Measurements from ENCODE around the gene POU2AF3. TPM values are rescaled to one million over a fixed set of nuclear protein-coding genes. Genes with fewer than 3 reads are reported as not detected.

The POU2AF3 gene
- total and polyA plus RNA-seq, 12 donors, result 0.28 to 4.8 (median 1.8) TPM; not detected in 1

DNA sequence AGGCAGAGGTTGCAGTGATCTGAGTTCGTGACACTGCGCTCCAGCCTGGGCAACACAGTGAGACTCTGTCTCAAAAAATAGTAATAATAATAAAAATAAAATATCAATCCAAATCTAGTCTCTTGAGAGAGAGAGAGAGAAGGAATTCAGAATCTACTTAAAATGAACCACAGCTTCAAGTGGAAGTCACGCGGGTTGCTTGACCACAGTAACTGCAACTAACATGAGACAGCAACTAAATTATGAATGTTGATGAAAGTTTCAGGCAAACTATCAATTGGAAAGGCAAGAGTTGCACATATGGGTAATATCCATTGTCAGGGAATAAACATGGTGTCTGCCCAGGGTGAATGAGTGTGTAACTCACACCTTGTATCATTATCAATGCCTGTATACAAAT is 40.3 kb upstream of the POU2AF3 start:
- Histone ChIP-seq H3K4me3 (no peak overlapping the region), H3K27ac (no peak overlapping the region), H3K27me3 (peaks cover 13% of the 10 kb centered on the region), H3K4me1 (replicated peaks in 1 of 2) (no peaks in the 10 kb centered on the region), H3K36me3 (replicated peaks in 1 of 2) (no peaks in the 10 kb centered on the region), H3K9me3 (replicated peaks in 1 of 3) (no peaks in the 10 kb centered on the region)
- TF ChIP-seq CTCF (IDR thresholded peaks at IDR 0.05) (no peak), POLR2A (IDR thresholded peaks at IDR 0.05) (no peak)
- intact Hi-C loops (cut with DNase I), result no loop called here
- 83 to 91% (median 86%) methylated on average over 4 of the region's 4 CpGs for WGBS, 4 donors
- no peak for DNase-seq

DNA sequence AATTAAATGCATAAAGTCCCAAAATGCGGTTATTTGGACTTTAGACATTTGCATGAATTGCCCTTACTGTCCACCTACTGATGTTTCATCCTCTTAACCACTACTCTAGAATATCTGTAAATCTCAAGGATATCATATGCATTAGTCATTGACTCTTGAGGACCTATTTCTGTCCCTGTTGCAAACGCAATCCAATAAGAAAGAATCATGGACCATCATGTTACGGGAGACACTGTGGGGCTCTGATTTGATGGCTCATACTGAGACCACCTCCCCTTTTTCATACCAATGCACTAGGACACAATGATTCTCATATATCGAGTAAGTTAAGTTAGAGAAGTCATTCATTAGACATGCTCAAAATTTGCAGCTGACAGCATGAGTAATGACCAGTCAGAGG is 38.5 kb upstream of the POU2AF3 start:
- H3K4me3 ChIP-seq, result no peak overlapping the region
- intact Hi-C loops (cut with DNase I), result no loop called here
- 74 to 82% (median 78%) methylated on average over 4 of the region's 4 CpGs for WGBS, 4 donors
- no peaks in the 10 kb centered on the region for H3K36me3 ChIP-seq (replicated peaks in 1 of 2)
- H3K27ac ChIP-seq, result no peak overlapping the region
- no peaks in the 10 kb centered on the region for H3K9me3 ChIP-seq (replicated peaks in 1 of 3)
- no peak for DNase-seq
- H3K4me1 ChIP-seq (replicated peaks in 1 of 2), result no peaks in the 10 kb centered on the region
- H3K27me3 ChIP-seq, result peaks cover 13% of the 10 kb centered on the region
- TF ChIP-seq CTCF (IDR thresholded peaks at IDR 0.05) (no peak), POLR2A (IDR thresholded peaks at IDR 0.05) (no peak)

DNA sequence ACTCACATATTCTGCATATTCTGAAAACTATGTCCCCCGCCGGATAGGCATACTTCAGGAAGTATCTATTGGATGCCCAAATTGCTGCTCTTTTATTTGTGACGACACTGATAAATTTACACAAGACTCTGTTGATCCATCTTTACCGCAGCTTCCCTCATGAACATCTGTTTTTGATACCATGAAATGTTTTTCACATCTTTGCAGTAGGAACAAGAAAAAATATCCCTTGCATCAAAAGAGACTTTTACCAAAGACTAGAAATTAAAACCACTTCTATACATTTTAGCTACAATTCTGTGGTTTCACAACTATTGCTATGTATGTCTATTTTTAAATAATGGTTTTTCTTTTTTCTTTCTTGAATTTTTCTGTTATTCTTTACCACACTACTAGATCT is 37.5 kb upstream of the POU2AF3 start:
- no peak for TF ChIP-seq POLR2A (IDR thresholded peaks at IDR 0.05)
- no peak for TF ChIP-seq CTCF (IDR thresholded peaks at IDR 0.05)
- intact Hi-C loops (cut with DNase I), result no loop called here
- Histone ChIP-seq H3K9me3 (replicated peaks in 1 of 3) (no peaks in the 10 kb centered on the region), H3K27ac (no peak overlapping the region), H3K4me1 (replicated peaks in 1 of 2) (no peaks in the 10 kb centered on the region), H3K36me3 (replicated peaks in 1 of 2) (no peaks in the 10 kb centered on the region), H3K4me3 (no peak overlapping the region), H3K27me3 (peaks cover 13% of the 10 kb centered on the region)
- WGBS, 4 donors, result 87 to 89% (median 87%) methylated on average over 4 of the region's 4 CpGs
- no peak for DNase-seq

- Histone ChIP-seq H3K27ac (no peak overlapping the region), H3K9me3 (replicated peaks in 1 of 3) (no peaks in the 10 kb centered on the region), H3K4me3 (no peak overlapping the region), H3K27me3 (peaks cover 2% of the 10 kb centered on the region), H3K36me3 (replicated peaks in 1 of 2) (no peaks in the 10 kb centered on the region), H3K4me1 (replicated peaks in 1 of 2) (no peaks in the 10 kb centered on the region)
- no peak for DNase-seq
- TF ChIP-seq CTCF (IDR thresholded peaks at IDR 0.05) (no peak), POLR2A (IDR thresholded peaks at IDR 0.05) (no peak)
- WGBS, 4 donors, result 69 to 85% (median 76%) methylated on average over 1 of the region's 1 CpG
- intact Hi-C loops (cut with DNase I), result no loop called here
These were observed 33.7 kb upstream of the POU2AF3 start for GRCh38 chr11:111264646-111265045.

All from adrenal gland (tissue), 12 donors.